Fibroblast of villous mesenchyme (primary cell): ENCODE results near the gene SPINDOC. TPM values are rescaled to one million over a fixed set of nuclear protein-coding genes. Genes with fewer than 3 reads are reported as not detected.
"Not testable (repeated sequence)": the region's sequence is repeated elsewhere in the genome, so short reads cannot be mapped to it uniquely, and the experiment has no call there.

Experiments used
- DNase-seq: peaks from one replicate; pipeline ENCODE4 v3.0.0-alpha.2; 2010; ENCODE audit warnings: low read depth
- H3K4me3 ChIP-seq: 2 replicates; pipeline ENCODE4 v1.5.1; 2011; ENCODE audit warnings: low read depth, mild to moderate bottlenecking, low read length
- total RNA-seq: library from RNA; depleted of rRNA; stranded (reverse); fragments of >200 nt; gene quantifications from 2 replicates; pipeline ENCODE4 v1.2.3, GENCODE V29; 2012
- TF ChIP-seq, protein P1 (sequence below): IDR thresholded peaks from 2 replicates; pipeline ENCODE4 v1.5.1; 2012; ENCODE audit warnings: low read depth, mild to moderate bottlenecking, low read length; ENCODE audit not compliant: insufficient read depth

Gene SPINDOC
- total RNA-seq, 1 donor = 24.2 TPM

DNA sequence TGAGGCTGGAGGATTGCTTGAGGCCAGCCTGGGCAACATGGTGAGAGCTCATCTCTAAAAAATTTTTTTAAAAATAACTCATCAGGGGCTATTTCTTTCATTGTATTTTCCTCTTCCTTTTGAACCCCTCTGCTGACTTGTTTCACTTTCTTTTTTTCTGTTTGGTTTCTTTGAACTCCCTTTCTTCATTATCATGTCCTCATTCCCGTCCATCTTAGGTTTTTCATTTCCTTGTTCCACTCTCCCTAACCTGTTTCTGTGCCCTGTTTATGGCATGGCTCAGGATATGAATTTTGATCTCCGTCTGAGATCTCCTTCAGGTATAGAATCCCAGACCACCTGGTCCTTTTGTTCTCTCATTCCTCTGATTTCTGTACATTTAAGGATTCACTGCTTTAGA, 38.1 kb downstream of the SPINDOC start:
- no peak for DNase-seq
- H3K4me3 ChIP-seq = no peak overlapping the region
- TF ChIP-seq, protein P1, sequence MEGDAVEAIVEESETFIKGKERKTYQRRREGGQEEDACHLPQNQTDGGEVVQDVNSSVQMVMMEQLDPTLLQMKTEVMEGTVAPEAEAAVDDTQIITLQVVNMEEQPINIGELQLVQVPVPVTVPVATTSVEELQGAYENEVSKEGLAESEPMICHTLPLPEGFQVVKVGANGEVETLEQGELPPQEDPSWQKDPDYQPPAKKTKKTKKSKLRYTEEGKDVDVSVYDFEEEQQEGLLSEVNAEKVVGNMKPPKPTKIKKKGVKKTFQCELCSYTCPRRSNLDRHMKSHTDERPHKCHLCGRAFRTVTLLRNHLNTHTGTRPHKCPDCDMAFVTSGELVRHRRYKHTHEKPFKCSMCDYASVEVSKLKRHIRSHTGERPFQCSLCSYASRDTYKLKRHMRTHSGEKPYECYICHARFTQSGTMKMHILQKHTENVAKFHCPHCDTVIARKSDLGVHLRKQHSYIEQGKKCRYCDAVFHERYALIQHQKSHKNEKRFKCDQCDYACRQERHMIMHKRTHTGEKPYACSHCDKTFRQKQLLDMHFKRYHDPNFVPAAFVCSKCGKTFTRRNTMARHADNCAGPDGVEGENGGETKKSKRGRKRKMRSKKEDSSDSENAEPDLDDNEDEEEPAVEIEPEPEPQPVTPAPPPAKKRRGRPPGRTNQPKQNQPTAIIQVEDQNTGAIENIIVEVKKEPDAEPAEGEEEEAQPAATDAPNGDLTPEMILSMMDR = no peak

DNA sequence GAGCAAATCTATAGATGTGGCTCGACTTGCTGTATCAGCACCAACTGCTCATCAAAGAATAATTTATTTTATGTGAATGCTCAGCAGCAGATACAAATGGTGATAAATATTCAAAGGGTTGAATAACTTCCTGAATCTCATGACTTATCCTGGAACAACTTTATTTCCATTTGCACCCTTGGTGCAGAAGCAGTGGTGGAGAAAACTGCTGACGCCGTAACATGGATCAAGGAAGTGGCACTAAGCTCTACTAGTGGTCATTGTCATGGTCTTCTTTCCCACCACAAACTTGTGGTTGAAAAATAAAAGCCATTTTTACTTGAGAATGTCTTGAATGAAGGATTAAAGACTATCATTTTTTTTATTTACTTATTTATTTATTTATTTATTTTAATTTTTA, 40.2 kb downstream of the SPINDOC start:
- TF ChIP-seq, protein P1 = no peak
- H3K4me3 ChIP-seq = no peak overlapping the region
- no peak for DNase-seq

DNA sequence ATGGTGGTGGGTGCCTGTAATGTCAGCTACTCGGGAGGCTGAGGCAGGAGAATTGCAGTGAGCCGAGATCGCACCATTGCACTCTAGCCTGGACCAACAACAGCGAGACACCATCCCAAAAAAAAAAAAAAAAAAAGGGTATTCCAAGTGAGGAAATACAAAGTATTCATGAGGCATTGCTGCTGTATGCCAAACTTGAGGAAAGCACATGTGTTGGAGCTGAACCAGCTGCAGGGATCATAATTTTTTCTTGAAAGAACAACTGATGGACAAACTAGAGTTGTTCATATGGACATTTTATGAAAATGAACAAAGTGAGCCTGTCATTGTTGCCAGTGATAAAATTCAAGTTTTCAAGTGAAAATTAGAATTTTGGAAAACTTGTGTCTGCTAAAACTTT, 41.4 kb downstream of the SPINDOC start:
- TF ChIP-seq, protein P1 = no peak
- DNase-seq = no peak
- H3K4me3 ChIP-seq = no peak overlapping the region

DNA sequence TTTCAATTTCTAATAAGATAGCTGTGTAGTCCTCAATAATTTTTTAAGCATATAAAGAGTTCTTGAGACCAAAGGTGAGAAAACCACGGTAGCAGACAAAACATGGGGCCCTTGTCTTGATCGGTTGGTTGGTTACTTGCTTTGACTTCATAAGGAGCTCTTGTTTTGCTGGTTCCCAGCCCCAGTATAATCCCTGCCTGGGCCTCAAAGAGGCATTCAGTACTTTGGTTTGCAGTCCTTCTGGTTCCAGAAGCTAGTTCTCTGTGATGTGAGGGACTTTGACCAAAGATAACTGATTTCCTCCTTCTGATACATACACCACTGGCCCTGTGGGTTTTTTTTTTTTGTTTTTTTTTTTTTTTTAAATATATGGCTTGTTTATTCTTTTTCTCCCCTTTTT, 42.7 kb downstream of the SPINDOC start:
- DNase-seq = no peak
- TF ChIP-seq, protein P1 = no peak
- H3K4me3 ChIP-seq = no peak overlapping the region

DNA sequence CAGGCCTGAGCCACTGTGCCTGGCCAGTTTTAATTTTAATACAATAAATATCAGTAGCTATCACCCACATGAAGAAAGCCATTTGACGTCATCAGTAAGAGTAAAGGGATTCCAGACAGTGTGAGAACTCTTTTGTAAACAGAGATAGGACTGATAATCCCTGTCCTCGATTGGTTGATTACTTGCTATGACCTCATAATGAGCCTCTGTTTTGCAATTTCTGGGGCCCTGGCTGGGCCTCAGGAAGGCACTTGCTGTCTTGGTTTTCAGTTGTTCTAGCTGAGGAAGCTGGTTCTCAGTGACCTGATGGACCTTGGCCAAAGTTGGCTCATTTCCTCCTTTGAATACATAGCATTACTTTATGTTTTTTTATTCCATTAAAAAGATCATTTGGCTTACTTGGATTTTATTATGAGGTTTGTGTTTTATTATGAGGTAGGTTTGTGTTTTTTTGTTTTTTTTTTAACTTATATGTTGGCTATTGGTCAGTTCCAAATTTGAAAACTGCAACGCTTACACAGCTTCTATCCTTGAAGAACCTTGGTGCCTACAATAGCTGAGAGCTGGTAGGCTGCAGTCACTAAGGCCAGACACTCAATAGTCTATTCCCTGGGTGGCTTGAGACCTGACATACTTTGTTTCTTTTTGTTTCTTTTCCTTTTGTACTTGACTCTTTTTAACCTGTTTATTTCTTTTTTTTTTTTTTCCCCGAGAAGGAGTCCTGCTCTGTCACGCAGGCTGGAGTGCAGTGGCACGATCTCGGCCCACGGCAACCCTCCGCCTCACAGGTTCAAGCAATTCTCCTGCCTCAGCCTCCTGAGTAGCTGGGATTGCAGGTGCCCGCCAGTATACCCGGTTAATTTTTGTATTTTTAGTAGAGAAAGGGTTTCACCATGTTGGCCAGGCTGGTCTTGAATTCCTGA, 45.6 kb downstream of the SPINDOC start:
- no peak overlapping the region for H3K4me3 ChIP-seq
- DNase-seq = peak; percentile 96
- TF ChIP-seq, protein P1 = no peak

DNA sequence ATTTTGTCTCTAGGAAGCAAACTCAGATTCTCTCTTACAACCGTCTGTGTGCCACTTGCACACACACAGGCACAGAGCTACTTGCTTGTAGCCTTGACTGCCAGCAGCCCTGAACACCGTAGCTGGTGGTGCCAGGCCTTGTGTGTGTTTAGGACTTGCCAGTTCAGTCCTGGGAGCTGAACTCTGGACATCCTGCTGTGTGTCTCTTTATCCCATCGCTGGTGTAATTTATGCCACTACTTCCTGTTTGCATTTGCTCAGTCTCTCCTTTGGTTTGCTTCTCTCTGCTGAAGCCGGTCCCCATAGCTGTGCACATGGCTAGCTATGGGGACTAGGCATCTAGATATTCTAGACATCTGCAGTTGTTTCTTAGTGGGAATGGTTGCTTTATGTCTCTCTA, 49.7 kb downstream of the SPINDOC start:
- DNase-seq = peak; percentile 58
- no peak overlapping the region for H3K4me3 ChIP-seq
- TF ChIP-seq, protein P1 = no peak

DNA sequence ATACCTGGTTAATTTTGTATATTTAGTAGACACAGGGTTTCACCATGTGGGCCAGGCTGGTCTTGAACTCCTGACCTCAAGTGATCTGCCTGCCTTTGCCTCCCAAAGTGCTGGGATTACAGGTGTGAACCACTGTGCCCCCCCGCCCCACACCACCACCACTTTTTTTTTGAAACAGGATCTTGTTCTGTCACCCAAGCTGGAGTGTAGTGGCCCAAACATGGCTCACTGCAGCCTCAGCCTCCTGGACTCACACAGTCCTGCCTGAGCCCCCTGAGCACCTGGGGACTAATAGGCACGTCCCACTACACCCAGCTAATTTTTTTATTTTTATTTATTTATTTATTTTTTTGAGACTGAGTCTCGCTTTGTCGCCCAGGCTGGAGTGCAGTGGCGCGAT, 50.4 kb downstream of the SPINDOC start:
- not testable (repeated sequence) for H3K4me3 ChIP-seq, DNase-seq
